Measurements from ENCODE around the gene AP3D1. TPM values are rescaled to one million over a fixed set of nuclear protein-coding genes. Genes with fewer than 3 reads are reported as not detected.
"Not testable (repeated sequence)": the region's sequence is repeated elsewhere in the genome, so short reads cannot be mapped to it uniquely, and the experiment has no call there.

Gene AP3D1
- total and polyA plus RNA-seq, 11 donors: 63.1 to 124 (median 103) TPM

- no peaks in the 10 kb centered on the region for H3K9me3 ChIP-seq
- H3K4me1 ChIP-seq: peaks cover 0 to 32% (median 15%) of the 10 kb centered on the region in 12 donors
- no peak for TF ChIP-seq CTCF (IDR thresholded peaks at IDR 0.05)
- no peak for TF ChIP-seq POLR2A (IDR thresholded peaks at IDR 0.05)
- H3K27me3 ChIP-seq: no peaks in the 10 kb centered on the region
- peak overlapping the region in 11 of 12 donors; percentile 49 to 96 (median 72) for H3K27ac ChIP-seq
- intact Hi-C loops (cut with DNase I): no loop called here
- DNase-seq: no peak
- H3K4me3 ChIP-seq: no peak overlapping the region
- WGBS, 4 donors: 91 to 95% (median 92%) methylated on average over 24 to 28 of the region's 28 CpGs
- peaks cover 0 to 85% (median 58%) of the 10 kb centered on the region in 9 donors for H3K36me3 ChIP-seq
- ATAC-seq: peak in 1 of 4 donors; percentile 1
These were observed 21.2 kb downstream of the AP3D1 start for GRCh38 chr19:2129892-2130770.

DNA sequence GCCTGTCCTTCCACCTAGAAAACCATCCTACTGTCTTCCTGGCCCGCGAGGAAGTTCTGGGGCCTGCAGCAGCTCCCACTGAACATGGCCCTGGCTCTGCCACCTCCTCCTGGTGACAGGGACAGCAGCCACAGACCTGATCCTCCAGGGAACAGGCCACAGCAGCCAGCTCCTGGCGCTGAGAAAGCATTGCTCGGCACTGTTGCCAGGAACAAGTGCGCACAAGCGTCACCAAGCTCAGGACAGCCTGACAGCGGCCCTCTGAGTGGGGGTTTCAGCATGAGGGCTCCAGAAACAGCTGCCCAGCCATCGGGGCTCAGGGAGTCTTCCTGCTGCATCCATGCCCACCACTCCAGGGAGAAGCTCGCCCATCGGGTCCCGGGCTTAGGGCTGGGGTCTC is 21.9 kb downstream of the AP3D1 start:
- 62 to 100% (median 75%) methylated on average over 3 to 11 of the region's 11 CpGs for WGBS, 4 donors
- Histone ChIP-seq H3K27ac (peak overlapping the region in 11 of 12 donors; percentile 49 to 96 (median 72)), H3K27me3 (no peaks in the 10 kb centered on the region), H3K4me1 (peaks cover 0 to 32% (median 15%) of the 10 kb centered on the region in 12 donors), H3K4me3 (no peak overlapping the region), H3K36me3 (peaks cover 0 to 88% (median 62%) of the 10 kb centered on the region in 9 donors), H3K9me3 (no peaks in the 10 kb centered on the region)
- intact Hi-C loops (cut with DNase I): no loop called here
- peak in 4 of 5 donors; percentile 39 to 91 (median 78) for DNase-seq
- no peak for TF ChIP-seq CTCF (IDR thresholded peaks at IDR 0.05)
- TF ChIP-seq POLR2A (IDR thresholded peaks at IDR 0.05): no peak
- peak; percentile 58 to 81 (median 74) for ATAC-seq

- Histone ChIP-seq H3K27ac (peak overlapping the region in 11 of 12 donors; percentile 44 to 96 (median 72)), H3K27me3 (no peaks in the 10 kb centered on the region), H3K4me3 (no peak overlapping the region), H3K36me3 (peaks cover 0 to 89% (median 66%) of the 10 kb centered on the region in 9 donors), H3K4me1 (peaks cover 0 to 32% (median 15%) of the 10 kb centered on the region in 12 donors), H3K9me3 (no peaks in the 10 kb centered on the region)
- ATAC-seq: peak; percentile 6 to 33 (median 22)
- intact Hi-C loops (cut with DNase I): no loop called here
- no peak for TF ChIP-seq POLR2A (IDR thresholded peaks at IDR 0.05)
- TF ChIP-seq CTCF (IDR thresholded peaks at IDR 0.05): no peak
- WGBS, 4 donors: 84 to 94% (median 90%) methylated on average over 3 to 21 of the region's 21 CpGs
- no peak for DNase-seq
These were observed 22.3 kb downstream of the AP3D1 start for GRCh38 chr19:2129022-2129421.

DNA sequence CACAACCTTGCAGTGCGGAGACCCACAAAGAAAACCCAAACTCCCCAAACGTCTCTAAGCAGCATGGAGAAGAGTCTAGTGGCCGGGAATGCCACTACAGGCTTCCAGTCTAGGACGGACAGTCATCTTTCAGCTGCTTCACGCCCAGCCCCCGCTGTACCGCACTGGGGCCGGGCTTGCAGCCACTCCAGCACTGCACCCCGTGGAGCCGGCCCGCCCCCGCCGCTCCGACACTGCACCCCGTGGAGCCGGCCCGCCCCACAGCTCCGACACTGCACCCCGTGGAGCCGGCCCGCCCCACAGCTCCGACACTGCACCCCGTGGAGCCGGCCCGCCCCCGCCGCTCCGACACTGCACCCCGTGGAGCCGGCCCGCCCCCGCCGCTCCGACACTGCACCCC is 23.1 kb downstream of the AP3D1 start:
- H3K4me3 ChIP-seq; H3K27me3 ChIP-seq; H3K9me3 ChIP-seq; intact Hi-C loops (cut with DNase I); DNase-seq: not testable (repeated sequence)
- peak; percentile 10 to 27 (median 23) for ATAC-seq
- 59 to 88% (median 82%) methylated on average over 8 to 28 of the region's 34 CpGs for WGBS, 4 donors
- Histone ChIP-seq H3K4me1 (peaks cover 0 to 32% (median 15%) of the 10 kb centered on the region in 12 donors), H3K36me3 (peaks cover 0 to 89% (median 71%) of the 10 kb centered on the region in 9 donors), H3K27ac (peak overlapping the region; percentile 58 to 95 (median 86))
